ENCODE measurements around the gene ANO2.

The ANO2 gene

DNA sequence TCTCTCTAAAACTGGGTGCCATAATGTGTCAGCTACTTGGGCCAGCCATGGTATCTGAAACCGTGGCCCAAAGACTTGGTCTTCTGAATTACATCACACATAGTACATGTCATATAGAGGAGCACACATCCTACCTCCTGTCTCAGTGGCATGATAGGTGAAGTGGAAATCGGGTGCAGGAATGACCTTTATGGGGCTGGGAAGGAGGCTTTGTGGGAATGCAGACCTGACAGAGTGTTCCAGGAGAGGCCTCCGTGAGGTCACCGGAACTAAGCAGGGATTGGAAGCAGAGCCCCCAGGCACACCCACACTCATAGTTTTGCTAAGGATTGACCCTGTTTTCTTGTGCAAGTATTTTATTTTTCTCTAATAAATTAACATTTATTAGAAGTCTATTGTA lies 430.5 kb downstream of the ANO2 start:
- no peak overlapping the region for H3K4me3 ChIP-seq (ENCODE audit: low read depth, low read length)
- TF ChIP-seq CTCF (IDR thresholded peaks at IDR 0.05; ENCODE audit: low read depth, low read length, missing control alignments), result no peak

DNA sequence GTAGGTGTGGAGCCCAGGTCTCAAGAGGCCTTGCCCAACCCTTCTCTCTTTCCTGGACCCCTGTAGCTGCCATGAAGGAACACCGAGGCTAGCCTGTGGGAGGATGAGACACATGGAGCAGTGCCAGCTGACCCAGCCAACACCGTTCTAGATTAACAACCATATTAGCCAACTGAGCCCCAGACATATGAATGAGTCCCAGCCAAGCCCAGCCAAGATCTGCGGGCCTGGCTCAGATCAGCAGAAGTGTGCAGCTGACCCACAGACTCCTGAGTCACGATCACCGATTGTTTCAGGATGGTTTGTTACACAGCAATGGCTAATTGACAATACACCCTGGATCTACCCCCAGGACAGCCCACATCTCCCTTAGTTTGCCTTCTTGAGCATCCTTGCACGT lies 431.0 kb downstream of the ANO2 start:
- DNase-seq (ENCODE audit: low read depth), result no peak
- no peak overlapping the region for H3K4me3 ChIP-seq (ENCODE audit: low read depth, low read length)
- TF ChIP-seq CTCF (IDR thresholded peaks at IDR 0.05; ENCODE audit: low read depth, low read length, missing control alignments), result no peak

More for the DNA sequence above, 430.5 kb downstream of the ANO2 start:
- no peak for DNase-seq (ENCODE audit: low read depth)

DNA sequence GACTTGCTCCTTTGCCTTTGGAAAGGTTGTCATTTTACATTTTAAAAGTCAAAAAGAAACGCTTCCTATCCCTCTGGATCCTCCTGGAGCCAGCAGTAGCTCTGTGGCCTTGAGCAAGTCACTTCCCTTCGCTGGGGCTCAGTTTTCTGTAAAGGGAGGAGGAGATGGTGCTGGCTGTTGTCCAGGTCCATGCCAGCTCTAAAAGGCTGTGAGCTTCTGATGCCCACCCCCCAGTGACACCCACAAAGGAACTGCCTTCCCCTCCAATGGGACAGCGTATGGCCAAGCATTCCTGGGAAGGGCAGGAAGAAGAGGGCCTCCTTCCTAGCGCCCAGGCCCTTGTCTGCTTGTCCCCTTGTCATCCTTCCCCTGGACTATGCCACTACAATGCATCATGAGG lies 431.7 kb downstream of the ANO2 start:
- DNase-seq (ENCODE audit: low read depth), result no peak
- TF ChIP-seq CTCF (IDR thresholded peaks at IDR 0.05; ENCODE audit: low read depth, low read length, missing control alignments), result no peak
- H3K4me3 ChIP-seq (ENCODE audit: low read depth, low read length), result no peak overlapping the region

All from GM12864 (cell line).